ENCODE results near the gene CD300LF. TPM values are rescaled to one million over a fixed set of nuclear protein-coding genes. Genes with fewer than 3 reads are reported as not detected.

Gene CD300LF
- total RNA-seq, 1 donor from 2014 or later = 0.49 TPM

GRCh38 chr17:74743755-74744154 lies 31.0 kb upstream of the CD300LF start:
- intact Hi-C loops (cut with DNase I) = loop anchor here (2.0 kb wide), 1 partner anchor 121 kb away; no protein-coding TSS in a partner anchor
- TF ChIP-seq POLR2AphosphoS5 (IDR thresholded peaks at IDR 0.05; ENCODE audit: insufficient read depth in 1 of 2, low read depth in 1 of 2) = no peak
- TF ChIP-seq POLR2A (IDR thresholded peaks at IDR 0.05) = no peak
- no peak for TF ChIP-seq CTCF (IDR thresholded peaks at IDR 0.05)

GRCh38 chr17:74742978-74743545 lies 30.3 kb upstream of the CD300LF start:
- no peak for TF ChIP-seq POLR2A (IDR thresholded peaks at IDR 0.05)
- no peak for TF ChIP-seq POLR2AphosphoS5 (IDR thresholded peaks at IDR 0.05; ENCODE audit: insufficient read depth in 1 of 2, low read depth in 1 of 2)
- TF ChIP-seq CTCF (IDR thresholded peaks at IDR 0.05) = no peak
- H3K27ac ChIP-seq = no peak overlapping the region
- intact Hi-C loops (cut with DNase I) = no loop called here
- no peak overlapping the region for H3K4me3 ChIP-seq
- H3K36me3 ChIP-seq = no peaks in the 10 kb centered on the region
- H3K4me1 ChIP-seq = peaks cover 25% of the 10 kb centered on the region
- no peaks in the 10 kb centered on the region for H3K27me3 ChIP-seq
- H3K9me3 ChIP-seq = no peaks in the 10 kb centered on the region
- no peak for DNase-seq (ENCODE audit: extremely low spot score in 2 of 2)

More at GRCh38 chr17:74743755-74744154, 31.0 kb upstream of the CD300LF start:
- DNase-seq (ENCODE audit: extremely low spot score in 2 of 2) = no peak
- Histone ChIP-seq H3K27me3 (no peaks in the 10 kb centered on the region), H3K4me1 (peaks cover 20% of the 10 kb centered on the region), H3K9me3 (no peaks in the 10 kb centered on the region), H3K27ac (no peak overlapping the region), H3K36me3 (no peaks in the 10 kb centered on the region), H3K4me3 (no peak overlapping the region)

- peaks cover 27% of the 10 kb centered on the region for H3K4me1 ChIP-seq
- intact Hi-C loops (cut with DNase I) = no loop called here
- TF ChIP-seq POLR2A (IDR thresholded peaks at IDR 0.05) (no peak), CTCF (IDR thresholded peaks at IDR 0.05) (no peak), POLR2AphosphoS5 (IDR thresholded peaks at IDR 0.05; ENCODE audit: insufficient read depth in 1 of 2, low read depth in 1 of 2) (no peak)
- no peaks in the 10 kb centered on the region for H3K27me3 ChIP-seq
- no peaks in the 10 kb centered on the region for H3K36me3 ChIP-seq
- no peaks in the 10 kb centered on the region for H3K9me3 ChIP-seq
- H3K4me3 ChIP-seq = no peak overlapping the region
- no peak for DNase-seq (ENCODE audit: extremely low spot score in 2 of 2)
- H3K27ac ChIP-seq = no peak overlapping the region
These were observed 29.4 kb upstream of the CD300LF start for GRCh38 chr17:74742153-74742515.

GRCh38 chr17:74740641-74741387 lies 28.1 kb upstream of the CD300LF start:
- TF ChIP-seq CTCF (IDR thresholded peaks at IDR 0.05) = no peak
- TF ChIP-seq POLR2A (IDR thresholded peaks at IDR 0.05) = no peak
- H3K27ac ChIP-seq = no peak overlapping the region
- no peaks in the 10 kb centered on the region for H3K9me3 ChIP-seq
- no peaks in the 10 kb centered on the region for H3K36me3 ChIP-seq
- H3K4me1 ChIP-seq = peaks cover 38% of the 10 kb centered on the region
- H3K27me3 ChIP-seq = no peaks in the 10 kb centered on the region
- no peak overlapping the region for H3K4me3 ChIP-seq
- no peak for DNase-seq (ENCODE audit: extremely low spot score in 2 of 2)
- intact Hi-C loops (cut with DNase I) = no loop called here

GRCh38 chr17:74740173-74740572 lies 27.4 kb upstream of the CD300LF start:
- Histone ChIP-seq H3K4me3 (no peak overlapping the region), H3K4me1 (peaks cover 33% of the 10 kb centered on the region), H3K9me3 (no peaks in the 10 kb centered on the region), H3K27ac (no peak overlapping the region), H3K36me3 (no peaks in the 10 kb centered on the region), H3K27me3 (no peaks in the 10 kb centered on the region)
- TF ChIP-seq CTCF (IDR thresholded peaks at IDR 0.05) (no peak), POLR2AphosphoS5 (IDR thresholded peaks at IDR 0.05; ENCODE audit: insufficient read depth in 1 of 2, low read depth in 1 of 2) (no peak), POLR2A (IDR thresholded peaks at IDR 0.05) (no peak)
- intact Hi-C loops (cut with DNase I) = no loop called here
- no peak for DNase-seq (ENCODE audit: extremely low spot score in 2 of 2)
